Thyroid gland (tissue), 4 donors: ENCODE measurements around the gene TRPM2. TPM values are rescaled to one million over a fixed set of nuclear protein-coding genes. Genes with fewer than 3 reads are reported as not detected.

Experiments used
- DNase-seq, 2 donors: peaks; one replicate each; pipeline ENCODE4 v3.0.0-alpha.2; 2019
- H3K27ac ChIP-seq, 3 donors: fragments of 200-600 bp; sonication (generic); 1 replicate in 2 of 3; 2 replicates in 1 of 3; pipeline ENCODE4 v1.5.1; 2016 to 2019; ENCODE audit warnings: mild to moderate bottlenecking in 1 of 3, moderate library complexity in 1 of 3
- H3K27me3 ChIP-seq: fragments of 200-600 bp; sonication (generic); one replicate; pipeline ENCODE4 v1.5.1; 2019
- H3K36me3 ChIP-seq, 2 donors: fragments of 200-600 bp; sonication (generic); one replicate each; pipeline ENCODE4 v1.5.1; 2016 to 2019
- H3K4me1 ChIP-seq, 2 donors: fragments of 200-600 bp; sonication (generic); one replicate each; pipeline ENCODE4 v1.5.1; 2017 to 2019
- H3K4me3 ChIP-seq, 3 donors: fragments of 200-600 bp; sonication (generic); replicated peaks in 1 of 3; 1 replicate in 2 of 3; 2 replicates in 1 of 3; pipeline ENCODE4 v1.5.1; 2016; ENCODE audit warnings: mild to moderate bottlenecking in 1 of 3
- H3K9me3 ChIP-seq: fragments of 200-600 bp; sonication (generic); one replicate; pipeline ENCODE4 v1.5.1; 2017
- POLR2A ChIP-seq, 2 donors: fragments of 450-650 bp; IDR thresholded peaks; one replicate each; pipeline ENCODE4 v1.6.1; 2017; ENCODE audit warnings: antibody characterized with exemption in 2 of 2, mild to moderate bottlenecking in 2 of 2, moderate library complexity in 1 of 2
- WGBS, 2 donors: methylation state at CpG; one replicate each; pipeline ENCODE4 v1.1.5; 2017; 5-methylcytosine and 5-hydroxymethylcytosine counted together
- intact Hi-C: fragments of 100-400 bp; cut with DNase I; formaldehyde crosslinking; loops from one replicate; pipeline ENCODE4 v1.15.1; 2023
- total RNA-seq, 4 donors: library from RNA; depleted of rRNA; stranded (reverse); fragments of >200 nt; gene quantifications; one replicate each; pipeline ENCODE4 v1.2.3, GENCODE V29; 2016
- TF ChIP-seq, protein P1 (sequence below), 6 experiments: fragments of 200-600 bp in 3 of 6; fragments of 450-650 bp in 3 of 6; sonication (generic) in 3 of 6; IDR thresholded peaks; one replicate each; pipeline ENCODE4 v1.5.1; 2016 to 2019; ENCODE audit warnings: antibody characterized with exemption in 6 of 6, mild to moderate bottlenecking in 2 of 6, inconsistent platforms in 1 of 6, moderate library complexity in 1 of 6

The TRPM2 gene
- total RNA-seq, 4 donors from 2014 or later, result 0.67 to 2.6 (median 0.88) TPM

- no peak for DNase-seq
- no peak for TF ChIP-seq POLR2A (IDR thresholded peaks at IDR 0.05)
- TF ChIP-seq, protein P1, sequence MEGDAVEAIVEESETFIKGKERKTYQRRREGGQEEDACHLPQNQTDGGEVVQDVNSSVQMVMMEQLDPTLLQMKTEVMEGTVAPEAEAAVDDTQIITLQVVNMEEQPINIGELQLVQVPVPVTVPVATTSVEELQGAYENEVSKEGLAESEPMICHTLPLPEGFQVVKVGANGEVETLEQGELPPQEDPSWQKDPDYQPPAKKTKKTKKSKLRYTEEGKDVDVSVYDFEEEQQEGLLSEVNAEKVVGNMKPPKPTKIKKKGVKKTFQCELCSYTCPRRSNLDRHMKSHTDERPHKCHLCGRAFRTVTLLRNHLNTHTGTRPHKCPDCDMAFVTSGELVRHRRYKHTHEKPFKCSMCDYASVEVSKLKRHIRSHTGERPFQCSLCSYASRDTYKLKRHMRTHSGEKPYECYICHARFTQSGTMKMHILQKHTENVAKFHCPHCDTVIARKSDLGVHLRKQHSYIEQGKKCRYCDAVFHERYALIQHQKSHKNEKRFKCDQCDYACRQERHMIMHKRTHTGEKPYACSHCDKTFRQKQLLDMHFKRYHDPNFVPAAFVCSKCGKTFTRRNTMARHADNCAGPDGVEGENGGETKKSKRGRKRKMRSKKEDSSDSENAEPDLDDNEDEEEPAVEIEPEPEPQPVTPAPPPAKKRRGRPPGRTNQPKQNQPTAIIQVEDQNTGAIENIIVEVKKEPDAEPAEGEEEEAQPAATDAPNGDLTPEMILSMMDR (IDR thresholded peaks at IDR 0.05), result no peak
- 86 to 89% methylated on average over 14 of the region's 14 CpGs for WGBS, 2 donors
- H3K27ac ChIP-seq, result no peak overlapping the region
- H3K27me3 ChIP-seq, result no peaks in the 10 kb centered on the region
- no peak overlapping the region for H3K4me3 ChIP-seq
- peaks cover 3 to 14% of the 10 kb centered on the region in 2 donors for H3K4me1 ChIP-seq
- no peaks in the 10 kb centered on the region for H3K9me3 ChIP-seq
- intact Hi-C loops, result no loop called here
- no peaks in the 10 kb centered on the region for H3K36me3 ChIP-seq
Measured at GRCh38 chr21:44459712-44460440, 106.5 kb downstream of the TRPM2 start.

GRCh38 chr21:44460441-44460755, 107.0 kb downstream of the TRPM2 start:
- H3K9me3 ChIP-seq, result no peaks in the 10 kb centered on the region
- no peak overlapping the region for H3K4me3 ChIP-seq
- DNase-seq, result no peak
- TF ChIP-seq, protein P1 (IDR thresholded peaks at IDR 0.05), result no peak
- TF ChIP-seq POLR2A (IDR thresholded peaks at IDR 0.05), result no peak
- intact Hi-C loops, result no loop called here
- no peak overlapping the region for H3K27ac ChIP-seq
- H3K36me3 ChIP-seq, result no peaks in the 10 kb centered on the region
- peaks cover 3 to 12% of the 10 kb centered on the region in 2 donors for H3K4me1 ChIP-seq
- H3K27me3 ChIP-seq, result no peaks in the 10 kb centered on the region
- 89 to 100% methylated on average over 8 of the region's 8 CpGs for WGBS, 2 donors

- WGBS, 2 donors, result 90 to 96% methylated on average over 5 to 6 of the region's 8 CpGs
- DNase-seq, result no peak
- no peak for TF ChIP-seq POLR2A (IDR thresholded peaks at IDR 0.05)
- TF ChIP-seq, protein P1 (IDR thresholded peaks at IDR 0.05), result no peak
- Histone ChIP-seq H3K9me3 (no peaks in the 10 kb centered on the region), H3K36me3 (no peaks in the 10 kb centered on the region), H3K4me1 (peaks cover 3 to 9% of the 10 kb centered on the region in 2 donors), H3K27ac (no peak overlapping the region), H3K27me3 (no peaks in the 10 kb centered on the region), H3K4me3 (no peak overlapping the region)
- intact Hi-C loops, result no loop called here
Measured at GRCh38 chr21:44461005-44461404, 107.6 kb downstream of the TRPM2 start.

DNA sequence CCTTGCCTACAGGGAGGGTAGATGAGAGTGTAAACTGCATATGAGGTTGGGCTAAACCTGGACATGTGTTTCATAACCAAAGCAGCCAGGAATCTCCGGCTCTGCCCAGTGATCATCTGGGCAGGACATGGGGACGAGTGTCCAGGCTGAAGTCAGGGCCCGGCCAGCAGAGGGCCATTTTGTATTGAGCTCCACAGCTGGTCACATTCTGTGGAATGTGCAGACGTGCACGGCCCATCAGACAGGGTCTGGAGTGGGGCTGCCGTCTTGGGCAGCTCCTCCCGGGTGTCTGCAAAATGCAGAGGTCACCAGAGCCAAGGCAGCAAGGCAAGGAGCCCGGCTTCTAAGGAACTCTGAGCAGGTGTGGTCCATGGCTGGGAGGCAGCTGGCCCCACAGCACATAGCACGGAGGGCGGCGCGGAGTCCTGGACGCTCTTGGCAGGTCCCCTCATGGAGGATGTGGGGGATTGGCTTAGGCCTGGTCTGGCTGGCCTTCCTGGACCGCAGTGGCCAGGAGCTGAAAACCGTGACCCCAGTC, 108.1 kb downstream of the TRPM2 start:
- intact Hi-C loops, result no loop called here
- no peak overlapping the region for H3K27ac ChIP-seq
- H3K9me3 ChIP-seq, result no peaks in the 10 kb centered on the region
- H3K27me3 ChIP-seq, result no peaks in the 10 kb centered on the region
- TF ChIP-seq POLR2A (IDR thresholded peaks at IDR 0.05), result no peak
- TF ChIP-seq, protein P1 (IDR thresholded peaks at IDR 0.05), result peak in 1 of 6 experiments; percentile 16
- H3K4me3 ChIP-seq, result no peak overlapping the region
- H3K4me1 ChIP-seq, result peaks cover 3 to 5% of the 10 kb centered on the region in 2 donors
- WGBS, 2 donors, result 73 to 75% methylated on average over 5 to 6 of the region's 15 CpGs
- H3K36me3 ChIP-seq, result no peaks in the 10 kb centered on the region
- peak in 1 of 2 donors; percentile 14 for DNase-seq

GRCh38 chr21:44462086-44462833, 108.8 kb downstream of the TRPM2 start:
- Histone ChIP-seq H3K4me3 (no peak overlapping the region), H3K9me3 (no peaks in the 10 kb centered on the region), H3K4me1 (peaks cover 3 to 5% of the 10 kb centered on the region in 2 donors), H3K27ac (no peak overlapping the region), H3K27me3 (no peaks in the 10 kb centered on the region), H3K36me3 (no peaks in the 10 kb centered on the region)
- intact Hi-C loops, result no loop called here
- 94 to 98% methylated on average over 9 to 17 of the region's 25 CpGs for WGBS, 2 donors
- TF ChIP-seq, protein P1 (IDR thresholded peaks at IDR 0.05), result no peak
- no peak for TF ChIP-seq POLR2A (IDR thresholded peaks at IDR 0.05)
- no peak for DNase-seq
